K562 (cell line): ENCODE results near the gene BTRC. TPM values are rescaled to one million over a fixed set of nuclear protein-coding genes. Genes with fewer than 3 reads are reported as not detected.

Experiments
- AFF1 ChIP-seq, 2 experiments: fragments of 450-650 bp; IDR thresholded peaks; 2 replicates each; pipeline ENCODE4 v1.6.1; 2018; ENCODE audit warnings: mild to moderate bottlenecking in 2 of 2, low read depth in 1 of 2; ENCODE audit not compliant: partially characterized antibody in 2 of 2
- BDP1 ChIP-seq: IDR thresholded peaks from 3 replicates; pipeline ENCODE4 v1.6.1; 2011; ENCODE audit not compliant: insufficient read length, insufficient read depth
- CREB1 ChIP-seq, 2 experiments: sonication (generic) in 1 of 2; formaldehyde crosslinking in 1 of 2; IDR thresholded peaks; 2 replicates each; pipeline versions ENCODE4 v1.6.1 to v1.8.0; 2012 to 2022; ENCODE audit warnings: inconsistent platforms in 1 of 2, mild to moderate bottlenecking in 1 of 2, missing genetic modification reagents in 1 of 2, moderate library complexity in 1 of 2
- CTBP1 ChIP-seq: fragments of 450-650 bp; IDR thresholded peaks from 2 replicates; pipeline ENCODE4 v1.6.1; 2016; ENCODE audit warnings: borderline replicate concordance
- GATA2 ChIP-seq: sonication (generic); formaldehyde crosslinking; IDR thresholded peaks from 2 replicates; pipeline ENCODE4 v1.4.0; 2020; ENCODE audit warnings: mild to moderate bottlenecking, missing genetic modification reagents
- NFIC ChIP-seq: fragments of 450-650 bp; IDR thresholded peaks from 2 replicates; pipeline ENCODE4 v1.6.1; 2017; ENCODE audit warnings: mild to moderate bottlenecking, inconsistent platforms
- NRF1 ChIP-seq, 2 experiments: fragments of 450-650 bp; IDR thresholded peaks in 1 of 2; conservative IDR thresholded peaks in 1 of 2; 2 replicates each; pipeline ENCODE4 v1.6.1; 2014; ENCODE audit warnings: mild to moderate bottlenecking in 2 of 2
- RFX5 ChIP-seq: IDR thresholded peaks from 2 replicates; pipeline ENCODE4 v1.6.1; 2011; ENCODE audit warnings: low read depth, mild to moderate bottlenecking, improper control_type of control experiment, low read length
- RREB1 ChIP-seq: fragments of 250-450 bp; sonication (Bioruptor Pico); IDR thresholded peaks from 2 replicates; pipeline ENCODE4 v1.4.0; 2020
- TFE3 ChIP-seq: fragments of 450-650 bp; formaldehyde crosslinking; IDR thresholded peaks from 2 replicates; pipeline ENCODE4 v1.4.0; 2020; ENCODE audit warnings: mild to moderate bottlenecking, mixed read lengths
- TGIF2 ChIP-seq: sonication (generic); formaldehyde crosslinking; IDR thresholded peaks from 2 replicates; pipeline ENCODE4 v1.8.1; 2022; ENCODE audit warnings: mild to moderate bottlenecking, missing genetic modification reagents, moderate library complexity
- ZC3H8 ChIP-seq: fragments of 450-650 bp; IDR thresholded peaks from 2 replicates; pipeline ENCODE4 v1.6.1; 2017
- ZNF224 ChIP-seq: sonication (generic); formaldehyde crosslinking; IDR thresholded peaks from 2 replicates; pipeline ENCODE4 v1.8.0; 2022; ENCODE audit warnings: mild to moderate bottlenecking, missing genetic modification reagents
- ZNF263 ChIP-seq: sonication (generic); formaldehyde crosslinking; IDR thresholded peaks from 2 replicates; pipeline ENCODE4 v1.8.0; 2022; ENCODE audit warnings: mild to moderate bottlenecking, missing genetic modification reagents, borderline replicate concordance
- ZNF561 ChIP-seq: fragments of 450-650 bp; formaldehyde crosslinking; conservative IDR thresholded peaks from 2 replicates; pipeline ENCODE4 v1.4.0; 2020; ENCODE audit warnings: mild to moderate bottlenecking, moderate library complexity
- ZNF830 ChIP-seq: fragments of 250-450 bp; sonication (Bioruptor Pico); IDR thresholded peaks from 2 replicates; pipeline ENCODE4 v1.5.0; 2021; ENCODE audit warnings: mild to moderate bottlenecking
- polyA plus RNA-seq, 8 experiments: library from polyadenylated mRNA; depleted of rRNA in 4 of 8; stranded (reverse) in 5 of 8; unstranded in 3 of 8; fragments of >200 nt; fragmentation: Nextera tagmentation in 2 of 8; fragmentation: Illumina TruSeq in 1 of 8; extraction: Ambion mirVana in 2 of 8; extraction: Trizol in 1 of 8; gene quantifications; 2 replicates each; pipeline versions ENCODE4 v1.2.1 to v1.2.3, GENCODE V29; 2011 to 2014; ENCODE audit warnings: inconsistent platforms in 1 of 8, missing spikeins in 1 of 8
- total RNA-seq, 7 experiments: library from RNA; depleted of rRNA in 6 of 7; stranded (reverse); fragments of >200 nt in 6 of 7; fragmentation: Illumina TruSeq in 2 of 7; extraction: Trizol in 2 of 7; gene quantifications; 2 replicates each; pipeline versions ENCODE4 v1.2.1 to v1.2.3, GENCODE V29; 2011 to 2021; ENCODE audit warnings: low replicate concordance in 1 of 7

Gene BTRC
- total and polyA plus RNA-seq, 9 of the 15 experiments (the other 6 are each of a cell fraction or from before 2014, with no cell fraction given), result 1.6 to 15.4 (median 7.0) TPM

GRCh38 chr10:101566333-101567164 is 212.6 kb downstream of the BTRC start (continued):
- TF ChIP-seq RREB1 (CRISPR knock-in tag), result no peak
- no peak for TF ChIP-seq ZNF224 (CRISPR knock-in tag)
- TF ChIP-seq GATA2 (CRISPR knock-in tag), result peak; percentile 53; the same call in 1 of the 2 replicates
- peak; percentile 51; the same call in 1 of the 2 replicates for TF ChIP-seq CTBP1
- no peak for TF ChIP-seq AFF1 (IDR thresholded peaks at IDR 0.05; ENCODE audit: low read depth in 1 of 2, partially characterized antibody in 2 of 2)
- peak; percentile 33; the same call in 1 of the 2 replicates for TF ChIP-seq ZNF263 (CRISPR knock-in tag)
- no peak for TF ChIP-seq ZNF561 (CRISPR knock-in tag)
- peak; percentile 43 to 59 for TF ChIP-seq NRF1 (conservative IDR thresholded peaks at IDR 0.05 in 1 of 2, IDR thresholded peaks at IDR 0.05 in 1 of 2)
- peak; percentile 28; the same call in 1 of the 2 replicates for TF ChIP-seq NFIC
- no peak for TF ChIP-seq ZNF830 (CRISPR knock-in tag)
- TF ChIP-seq RFX5, result no peak
- TF ChIP-seq TFE3 (CRISPR knock-in tag), result no peak
- no peak for TF ChIP-seq ZC3H8
- TF ChIP-seq BDP1, result no peak
- 0 out of 2 replicates have a peak, but pooled peaks have one; percentile 36 for TF ChIP-seq CREB1 (IDR thresholded peaks at IDR 0.05)
- TF ChIP-seq CREB1 (CRISPR knock-in tag; IDR thresholded peaks at IDR 0.05), result peak; percentile 60
- TF ChIP-seq TGIF2, result no peak
